GM18507 (cell line): ENCODE measurements around the gene MOSPD3.
"Not testable (repeated sequence)": the region's sequence is repeated elsewhere in the genome, so short reads cannot be mapped to it uniquely, and the experiment has no call there.

Source experiments
- DNase-seq: peaks from one replicate; pipeline ENCODE4 v3.0.0; 2011; ENCODE audit warnings: low read depth; ENCODE audit not compliant: insufficient read length; ENCODE audit errors: extremely low spot score
- FAIRE-seq: peaks from 2 replicates; lab custom pipeline; 2011; peaks lifted over from hg19 to GRCh38; lab: Jason Lieb, UNC

MOSPD3 gene

DNA sequence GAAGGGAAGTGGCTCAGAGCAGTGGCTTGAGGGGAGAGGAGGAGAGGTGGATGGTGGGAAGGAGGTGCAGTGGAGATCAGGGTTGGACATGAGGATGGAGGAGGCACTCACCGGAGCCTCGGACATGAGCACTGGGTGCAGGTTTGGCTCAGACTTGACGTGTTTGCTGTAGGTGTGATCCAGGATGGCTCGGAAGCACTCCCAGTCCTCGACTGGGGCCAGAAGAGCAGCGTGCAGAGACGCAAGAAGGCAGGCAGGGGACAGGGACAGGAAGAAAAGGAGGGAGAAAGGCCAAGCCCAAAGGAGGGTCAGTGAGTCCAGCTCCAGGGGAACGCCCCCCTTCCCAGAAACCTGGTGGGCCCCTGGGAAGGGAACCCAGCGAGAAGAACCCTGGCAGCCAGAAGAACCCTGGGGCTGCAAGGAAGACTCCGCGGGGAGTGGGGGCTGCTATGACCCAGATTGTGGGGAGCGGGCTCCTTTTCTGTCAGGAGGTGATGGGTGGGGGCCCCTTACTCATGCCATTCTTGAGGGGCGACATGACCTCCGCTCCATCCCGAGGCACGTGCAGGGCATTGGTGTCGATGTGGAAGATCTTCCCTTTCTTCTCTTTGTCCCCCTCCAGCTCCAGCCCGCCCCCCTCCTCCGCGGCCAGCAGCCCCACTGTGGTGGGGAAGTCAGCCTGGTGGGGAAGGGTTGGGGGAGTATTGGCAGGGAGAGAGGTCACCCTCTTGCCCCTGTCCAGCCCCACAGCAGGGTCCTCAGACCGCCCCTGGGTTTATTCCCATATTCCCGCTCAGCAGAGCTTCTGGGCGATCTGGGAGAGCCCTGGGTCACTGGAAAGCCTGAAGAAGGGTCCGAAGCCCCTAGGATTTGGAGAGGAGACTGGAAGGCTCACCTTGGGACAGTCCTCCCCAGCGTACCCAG lies 42.8 kb downstream of the MOSPD3 start:
- FAIRE-seq = no peak
- no peak for DNase-seq

DNA sequence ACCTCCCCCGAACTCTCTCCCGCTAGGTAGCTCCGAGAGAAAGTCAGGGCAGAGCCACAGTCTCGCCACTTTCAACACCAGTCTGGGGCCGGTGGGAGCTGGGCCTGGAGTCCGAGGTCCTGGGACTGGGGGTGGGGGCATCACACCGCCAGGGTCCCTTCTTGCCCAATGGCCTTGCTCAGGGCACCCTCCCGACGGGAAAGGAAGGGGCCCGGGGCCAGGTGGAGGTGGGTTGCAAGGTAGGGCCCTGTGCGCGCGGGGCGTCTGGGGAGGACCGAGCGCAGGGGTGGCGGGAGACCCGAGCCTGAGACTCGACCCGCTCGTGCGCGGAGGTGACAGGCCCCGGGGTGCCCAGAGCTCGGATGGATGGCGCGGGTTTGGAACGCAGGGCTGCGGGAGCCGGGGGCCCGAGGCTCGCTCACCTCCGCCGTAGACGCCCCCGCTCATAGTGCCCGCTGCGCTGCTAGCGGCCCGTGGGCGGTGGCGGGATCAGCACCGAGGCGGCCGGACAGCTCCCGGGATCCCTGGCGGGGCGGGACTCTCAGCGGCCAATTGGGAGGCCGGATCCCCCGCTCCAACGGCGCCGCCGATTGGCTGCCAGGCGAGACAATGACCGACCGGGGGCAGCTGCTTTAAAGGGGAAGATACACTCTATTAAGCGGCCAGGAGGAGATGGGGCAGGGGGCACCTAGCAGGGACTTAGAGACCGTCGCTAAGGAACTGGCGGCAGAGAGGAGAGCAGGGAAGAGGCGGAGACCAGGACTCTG lies 43.8 kb downstream of the MOSPD3 start, which contains the start of gene ACTL6B:
TSS of gene ACTL6B (minus strand) at position 541 of the 767 bp plus-strand sequence. CDS start at position 447, 94 bp downstream.
- DNase-seq (no peak), FAIRE-seq (no peak)

DNA sequence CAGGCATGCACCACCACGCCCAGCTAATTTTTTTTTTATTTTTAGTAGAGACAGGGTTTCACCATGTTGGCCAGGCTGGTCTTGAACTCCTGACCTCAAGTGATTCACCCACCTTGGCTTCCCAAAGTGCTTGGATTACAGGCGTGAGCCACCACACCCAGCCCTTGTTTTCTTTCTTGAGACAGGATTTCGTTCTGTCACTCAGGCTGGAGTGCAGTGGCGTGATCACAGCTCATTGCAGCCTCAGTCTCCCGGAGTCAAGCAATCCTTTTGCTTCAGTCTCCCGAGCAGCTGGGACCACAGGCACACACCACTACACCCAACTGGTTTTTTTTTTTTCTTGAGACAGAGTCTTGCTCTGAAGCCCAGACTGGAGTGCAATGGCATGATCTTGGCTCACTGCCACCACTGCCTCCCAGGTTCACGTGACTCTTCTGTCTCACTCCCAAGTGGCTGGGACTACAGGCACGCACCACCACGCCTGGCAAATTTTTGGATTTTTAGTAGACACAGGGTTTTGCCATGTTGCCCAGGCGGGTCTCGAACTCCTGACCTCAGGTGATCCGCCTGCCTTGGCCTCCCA lies 49.9 kb downstream of the MOSPD3 start:
- DNase-seq, FAIRE-seq: not testable (repeated sequence)
